Nephron (organoid): ENCODE results near the gene TBC1D5.

ENCODE experiments used
- H3K27ac Mint-ChIP-seq, 3 experiments: 2 replicates each; pipeline ENCODE4 v1.8.0; 2020; ENCODE audit warnings: mixed read lengths in 3 of 3, mild to moderate bottlenecking in 2 of 3, moderate library complexity in 1 of 3
- H3K27me3 Mint-ChIP-seq: 2 replicates; pipeline ENCODE4 v1.8.0; 2021; ENCODE audit warnings: low read depth, mild to moderate bottlenecking, moderate library complexity, mixed read lengths
- H3K36me3 Mint-ChIP-seq: 2 replicates; pipeline ENCODE4 v1.8.0; 2020; ENCODE audit warnings: low read depth, mixed read lengths
- H3K4me1 Mint-ChIP-seq: 2 replicates; pipeline ENCODE4 v1.8.0; 2020; ENCODE audit warnings: mixed read lengths
- H3K4me3 Mint-ChIP-seq, 3 experiments: 2 replicates each; pipeline ENCODE4 v1.8.0; 2020; ENCODE audit warnings: mild to moderate bottlenecking in 3 of 3, mixed read lengths in 3 of 3, moderate library complexity in 2 of 3
- H3K9me3 Mint-ChIP-seq: 2 replicates; pipeline ENCODE4 v1.8.0; 2020; ENCODE audit warnings: mixed read lengths
- TF ChIP-seq, protein P1 (sequence below), 3 experiments: fragments of 200-600 bp; sonication (generic); IDR thresholded peaks; one replicate each; pipeline ENCODE4 v1.5.0; 2021; ENCODE audit warnings: antibody characterized with exemption in 3 of 3; ENCODE audit not compliant: unreplicated experiment in 3 of 3

The TBC1D5 gene

DNA sequence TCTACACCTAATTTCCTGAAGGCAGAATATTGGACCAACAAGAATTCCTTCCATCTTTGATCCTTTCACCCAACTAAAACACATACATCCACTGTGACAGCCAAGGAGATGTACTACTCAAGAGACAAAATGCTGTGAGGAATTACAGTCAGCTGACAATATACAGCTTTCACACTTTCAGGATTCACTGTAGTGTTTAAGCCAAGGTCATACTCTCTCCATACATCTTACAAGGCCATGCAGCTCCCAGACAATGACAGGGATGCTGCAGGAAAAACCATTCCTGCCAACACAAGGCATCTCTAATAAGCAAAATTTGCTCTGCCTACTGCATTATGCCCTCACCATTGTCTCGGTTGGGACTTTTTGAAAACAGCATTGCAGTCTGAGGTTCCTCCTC is 170.7 kb downstream of the TBC1D5 start:
- Mint-ChIP-seq H3K4me3 (no peak overlapping the region), H3K4me1 (no peaks in the 10 kb centered on the region), H3K27me3 (no peaks in the 10 kb centered on the region), H3K36me3 (no peaks in the 10 kb centered on the region), H3K9me3 (no peaks in the 10 kb centered on the region), H3K27ac (no peak overlapping the region)
- TF ChIP-seq, protein P1, sequence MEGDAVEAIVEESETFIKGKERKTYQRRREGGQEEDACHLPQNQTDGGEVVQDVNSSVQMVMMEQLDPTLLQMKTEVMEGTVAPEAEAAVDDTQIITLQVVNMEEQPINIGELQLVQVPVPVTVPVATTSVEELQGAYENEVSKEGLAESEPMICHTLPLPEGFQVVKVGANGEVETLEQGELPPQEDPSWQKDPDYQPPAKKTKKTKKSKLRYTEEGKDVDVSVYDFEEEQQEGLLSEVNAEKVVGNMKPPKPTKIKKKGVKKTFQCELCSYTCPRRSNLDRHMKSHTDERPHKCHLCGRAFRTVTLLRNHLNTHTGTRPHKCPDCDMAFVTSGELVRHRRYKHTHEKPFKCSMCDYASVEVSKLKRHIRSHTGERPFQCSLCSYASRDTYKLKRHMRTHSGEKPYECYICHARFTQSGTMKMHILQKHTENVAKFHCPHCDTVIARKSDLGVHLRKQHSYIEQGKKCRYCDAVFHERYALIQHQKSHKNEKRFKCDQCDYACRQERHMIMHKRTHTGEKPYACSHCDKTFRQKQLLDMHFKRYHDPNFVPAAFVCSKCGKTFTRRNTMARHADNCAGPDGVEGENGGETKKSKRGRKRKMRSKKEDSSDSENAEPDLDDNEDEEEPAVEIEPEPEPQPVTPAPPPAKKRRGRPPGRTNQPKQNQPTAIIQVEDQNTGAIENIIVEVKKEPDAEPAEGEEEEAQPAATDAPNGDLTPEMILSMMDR (IDR thresholded peaks at IDR 0.05; ENCODE audit: unreplicated experiment in 3 of 3), result no peak

DNA sequence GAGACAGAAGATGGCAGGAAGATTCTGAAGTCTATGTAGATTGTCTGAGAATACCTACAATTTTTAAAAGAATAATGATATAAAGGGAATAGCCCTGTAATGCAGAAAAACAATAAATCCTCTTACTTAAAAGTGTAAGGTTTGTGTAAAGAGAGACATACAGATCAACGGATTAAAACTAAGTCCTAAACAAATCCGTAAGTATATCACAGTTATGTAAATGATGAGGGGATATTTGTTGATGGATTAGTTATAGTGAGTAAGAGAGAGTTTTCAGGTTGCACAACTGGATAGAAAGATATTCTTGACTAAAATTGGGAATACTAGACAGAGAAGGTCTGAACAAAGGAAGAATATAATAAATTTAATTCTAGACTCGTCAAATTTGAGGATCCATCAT is 179.6 kb downstream of the TBC1D5 start:
- no peaks in the 10 kb centered on the region for H3K4me1 Mint-ChIP-seq
- no peaks in the 10 kb centered on the region for H3K36me3 Mint-ChIP-seq
- TF ChIP-seq, protein P1 (IDR thresholded peaks at IDR 0.05; ENCODE audit: unreplicated experiment in 3 of 3), result no peak
- no peaks in the 10 kb centered on the region for H3K27me3 Mint-ChIP-seq
- no peak overlapping the region for H3K27ac Mint-ChIP-seq
- no peaks in the 10 kb centered on the region for H3K9me3 Mint-ChIP-seq
- H3K4me3 Mint-ChIP-seq, result no peak overlapping the region

DNA sequence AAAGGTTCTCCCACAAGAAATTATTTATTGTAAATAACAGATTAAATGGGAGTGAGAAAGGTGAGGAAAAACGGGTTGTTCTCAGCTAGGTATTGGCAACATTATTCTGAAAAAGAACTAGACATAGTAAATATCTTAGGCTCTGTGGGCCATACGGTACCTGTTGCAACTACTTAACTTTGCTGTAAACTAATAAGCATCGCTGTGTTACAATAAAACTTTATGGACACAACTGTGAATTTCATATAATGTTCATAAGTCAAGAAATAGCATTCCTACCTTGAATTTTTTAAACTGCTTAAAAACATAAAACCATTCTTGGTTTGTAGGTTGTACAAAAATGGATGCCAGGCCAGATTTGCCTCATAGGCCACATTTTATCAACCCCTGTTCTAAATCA is 183.9 kb downstream of the TBC1D5 start:
- TF ChIP-seq, protein P1 (IDR thresholded peaks at IDR 0.05; ENCODE audit: unreplicated experiment in 3 of 3), result no peak
- peaks cover 2% of the 10 kb centered on the region for H3K9me3 Mint-ChIP-seq
- no peaks in the 10 kb centered on the region for H3K27me3 Mint-ChIP-seq
- no peaks in the 10 kb centered on the region for H3K36me3 Mint-ChIP-seq
- H3K27ac Mint-ChIP-seq, result no peak overlapping the region
- no peak overlapping the region for H3K4me3 Mint-ChIP-seq
- H3K4me1 Mint-ChIP-seq, result peaks cover 12% of the 10 kb centered on the region

DNA sequence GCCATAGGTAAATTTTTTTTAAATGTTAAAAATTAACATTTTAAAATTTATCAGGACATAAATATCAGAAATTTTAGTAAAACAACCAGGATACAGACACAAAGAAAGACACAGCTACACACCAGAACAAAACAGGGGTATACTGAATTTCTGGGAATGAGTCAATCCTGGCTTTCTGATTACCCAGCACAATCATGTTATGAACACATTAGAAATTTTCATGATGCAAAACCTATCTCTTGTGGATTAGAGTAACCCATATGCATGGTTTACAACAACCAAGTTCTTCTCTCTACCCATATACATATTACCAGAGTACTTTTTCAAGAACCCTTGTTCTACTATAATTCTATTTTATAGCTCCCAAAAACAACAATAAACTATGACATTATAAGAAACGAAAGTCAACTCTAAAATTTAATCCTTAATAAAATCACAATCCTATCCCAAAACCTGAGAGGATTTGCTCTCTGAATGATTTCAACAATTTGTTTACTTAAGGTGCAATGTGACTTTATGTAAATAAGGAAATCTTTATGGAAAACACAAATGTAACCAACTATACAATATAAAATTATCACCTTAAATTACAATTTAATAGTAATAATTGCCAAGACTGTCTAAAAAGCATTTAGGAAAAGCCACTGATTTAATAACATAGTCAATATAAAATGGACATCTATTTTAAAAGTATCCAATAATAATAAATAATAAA is 184.5 kb downstream of the TBC1D5 start:
- Mint-ChIP-seq H3K27me3 (no peaks in the 10 kb centered on the region), H3K9me3 (peaks cover 2% of the 10 kb centered on the region), H3K36me3 (no peaks in the 10 kb centered on the region), H3K27ac (no peak overlapping the region), H3K4me3 (no peak overlapping the region), H3K4me1 (peaks cover 16% of the 10 kb centered on the region)
- TF ChIP-seq, protein P1 (IDR thresholded peaks at IDR 0.05; ENCODE audit: unreplicated experiment in 3 of 3), result no peak

DNA sequence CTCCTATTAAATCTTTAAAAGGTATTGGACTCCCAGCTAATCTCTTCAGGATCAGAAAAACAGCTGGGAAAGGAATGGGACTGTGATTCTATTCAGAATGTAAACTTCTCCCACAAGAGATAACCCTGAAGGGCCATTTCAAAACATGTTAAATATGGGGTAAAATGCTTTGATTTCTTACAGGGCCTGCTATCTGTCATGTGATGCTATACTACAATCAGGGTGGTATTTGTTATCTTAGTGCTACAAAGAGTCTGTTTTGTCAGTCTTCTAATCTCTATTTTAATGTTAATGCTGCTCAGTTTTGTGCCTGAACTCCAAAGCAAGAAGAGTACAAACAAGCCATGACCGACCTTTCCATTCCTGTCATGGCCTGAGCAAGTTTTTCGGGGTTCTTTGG is 186.9 kb downstream of the TBC1D5 start:
- H3K27me3 Mint-ChIP-seq, result no peaks in the 10 kb centered on the region
- H3K9me3 Mint-ChIP-seq, result peaks cover 2% of the 10 kb centered on the region
- H3K27ac Mint-ChIP-seq, result peak overlapping the region in 2 of 3 experiments; percentile 17 to 33
- H3K4me3 Mint-ChIP-seq, result no peak overlapping the region
- TF ChIP-seq, protein P1 (IDR thresholded peaks at IDR 0.05; ENCODE audit: unreplicated experiment in 3 of 3), result no peak
- no peaks in the 10 kb centered on the region for H3K36me3 Mint-ChIP-seq
- peaks cover 35% of the 10 kb centered on the region for H3K4me1 Mint-ChIP-seq

DNA sequence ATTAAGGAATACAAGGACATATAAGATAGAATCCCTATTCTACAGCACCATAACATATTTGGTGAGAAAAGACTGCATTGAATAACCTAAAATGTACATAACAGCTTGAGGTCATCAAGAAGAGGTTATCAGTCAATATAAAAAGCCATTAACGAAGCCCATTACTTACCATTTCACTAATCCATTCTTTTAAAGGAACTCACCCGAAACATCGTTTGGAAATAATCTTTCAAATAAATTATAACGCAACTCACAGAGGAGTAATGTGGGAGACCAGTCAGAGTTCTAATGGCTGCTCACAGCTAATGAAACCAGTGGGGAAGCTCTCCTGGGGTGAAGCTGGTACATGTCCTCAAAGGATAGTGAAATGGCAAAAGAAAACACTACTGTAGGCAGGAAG is 188.4 kb downstream of the TBC1D5 start:
- H3K27me3 Mint-ChIP-seq, result no peaks in the 10 kb centered on the region
- H3K27ac Mint-ChIP-seq, result no peak overlapping the region
- peaks cover 35% of the 10 kb centered on the region for H3K4me1 Mint-ChIP-seq
- peaks cover 2% of the 10 kb centered on the region for H3K9me3 Mint-ChIP-seq
- H3K36me3 Mint-ChIP-seq, result no peaks in the 10 kb centered on the region
- TF ChIP-seq, protein P1 (IDR thresholded peaks at IDR 0.05; ENCODE audit: unreplicated experiment in 3 of 3), result no peak
- H3K4me3 Mint-ChIP-seq, result no peak overlapping the region
